NCI-H1092 (cell line): ENCODE results near the gene ERF.

Experiments
- DNase-seq: peaks from one replicate; lab custom pipeline; 2025; lab: John Stamatoyannopoulos, UW

ERF gene

GRCh38 chr19:42253245-42254088 is 1.5 kb downstream of the ERF start:
- no peak for DNase-seq

GRCh38 chr19:42252365-42253244 is 2.3 kb downstream of the ERF start:
- no peak for DNase-seq

- DNase-seq = no peak
These were observed 3.2 kb downstream of the ERF start for GRCh38 chr19:42251572-42252358.

- DNase-seq = peak; percentile 47
These were observed 4.0 kb downstream of the ERF start for GRCh38 chr19:42250666-42251531.

GRCh38 chr19:42250183-42250665 is 4.7 kb downstream of the ERF start:
- DNase-seq = no peak

- DNase-seq = no peak
These were observed 5.2 kb downstream of the ERF start for GRCh38 chr19:42249769-42250168.

GRCh38 chr19:42249149-42249750 is 5.7 kb downstream of the ERF start:
- no peak for DNase-seq

GRCh38 chr19:42248270-42249148 is 6.4 kb downstream of the ERF start:
- DNase-seq = no peak

- no peak for DNase-seq
These were observed 7.2 kb downstream of the ERF start for GRCh38 chr19:42247640-42248199.

GRCh38 chr19:42246922-42247639 is 7.8 kb downstream of the ERF start:
- no peak for DNase-seq

- DNase-seq = no peak
These were observed 8.6 kb downstream of the ERF start for GRCh38 chr19:42246143-42246921.

GRCh38 chr19:42245231-42245630 is 9.7 kb downstream of the ERF start:
- no peak for DNase-seq

- peak; percentile 78 for DNase-seq
These were observed 10.3 kb downstream of the ERF start for GRCh38 chr19:42244347-42245220.

- peak; percentile 98 for DNase-seq
These were observed 12.2 kb downstream of the ERF start, which contains the start of gene GSK3A for GRCh38 chr19:42242512-42243409. GSK3A (minus strand) TSS chr19:42242602; CDS start chr19:42242465, 137 bp downstream.

- DNase-seq = no peak
These were observed 12.8 kb downstream of the ERF start for GRCh38 chr19:42242069-42242511.

- no peak for DNase-seq
These were observed 13.6 kb downstream of the ERF start for GRCh38 chr19:42241279-42241678.
